ENCODE data around the gene MYOCOS. TPM values are rescaled to one million over a fixed set of nuclear protein-coding genes. Genes with fewer than 3 reads are reported as not detected.
A peak's percentile ranks its signal among the peaks of the same experiment; 100 is the strongest.

The MYOCOS gene
- total RNA-seq, 1 donor from 2014 or later, result not detected

GRCh38 chr1:171643156-171643555 lies 21.1 kb downstream of the MYOCOS start:
- H3K9me3 ChIP-seq, result no peaks in the 10 kb centered on the region
- H3K36me3 ChIP-seq, result no peaks in the 10 kb centered on the region
- no peak for TF ChIP-seq POLR2AphosphoS5 (IDR thresholded peaks at IDR 0.05; ENCODE audit: insufficient read depth in 1 of 2, low read depth in 1 of 2)
- TF ChIP-seq, protein P1, sequence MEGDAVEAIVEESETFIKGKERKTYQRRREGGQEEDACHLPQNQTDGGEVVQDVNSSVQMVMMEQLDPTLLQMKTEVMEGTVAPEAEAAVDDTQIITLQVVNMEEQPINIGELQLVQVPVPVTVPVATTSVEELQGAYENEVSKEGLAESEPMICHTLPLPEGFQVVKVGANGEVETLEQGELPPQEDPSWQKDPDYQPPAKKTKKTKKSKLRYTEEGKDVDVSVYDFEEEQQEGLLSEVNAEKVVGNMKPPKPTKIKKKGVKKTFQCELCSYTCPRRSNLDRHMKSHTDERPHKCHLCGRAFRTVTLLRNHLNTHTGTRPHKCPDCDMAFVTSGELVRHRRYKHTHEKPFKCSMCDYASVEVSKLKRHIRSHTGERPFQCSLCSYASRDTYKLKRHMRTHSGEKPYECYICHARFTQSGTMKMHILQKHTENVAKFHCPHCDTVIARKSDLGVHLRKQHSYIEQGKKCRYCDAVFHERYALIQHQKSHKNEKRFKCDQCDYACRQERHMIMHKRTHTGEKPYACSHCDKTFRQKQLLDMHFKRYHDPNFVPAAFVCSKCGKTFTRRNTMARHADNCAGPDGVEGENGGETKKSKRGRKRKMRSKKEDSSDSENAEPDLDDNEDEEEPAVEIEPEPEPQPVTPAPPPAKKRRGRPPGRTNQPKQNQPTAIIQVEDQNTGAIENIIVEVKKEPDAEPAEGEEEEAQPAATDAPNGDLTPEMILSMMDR (IDR thresholded peaks at IDR 0.05), result no peak
- no peak for TF ChIP-seq POLR2A (IDR thresholded peaks at IDR 0.05)
- DNase-seq (ENCODE audit: extremely low spot score in 2 of 2), result no peak
- H3K27me3 ChIP-seq, result no peaks in the 10 kb centered on the region
- no peak overlapping the region for H3K27ac ChIP-seq
- H3K4me1 ChIP-seq, result peaks cover 20% of the 10 kb centered on the region
- intact Hi-C loops (cut with DNase I), result loop anchor here (10.0 kb wide), 1 partner anchor 72 kb away; no protein-coding TSS in a partner anchor
- H3K4me3 ChIP-seq, result no peak overlapping the region

GRCh38 chr1:171644805-171645483 lies 22.9 kb downstream of the MYOCOS start:
- Histone ChIP-seq H3K36me3 (no peaks in the 10 kb centered on the region), H3K4me1 (peaks cover 20% of the 10 kb centered on the region), H3K9me3 (no peaks in the 10 kb centered on the region), H3K27ac (peak overlapping the region; percentile 81), H3K4me3 (no peak overlapping the region), H3K27me3 (no peaks in the 10 kb centered on the region)
- TF ChIP-seq, protein P1 (IDR thresholded peaks at IDR 0.05), result peak; percentile 46 to 81 (median 59)
- peak in 1 of 2 donors; percentile 14 for TF ChIP-seq POLR2AphosphoS5 (IDR thresholded peaks at IDR 0.05; ENCODE audit: insufficient read depth in 1 of 2, low read depth in 1 of 2)
- no peak for TF ChIP-seq POLR2A (IDR thresholded peaks at IDR 0.05)
- intact Hi-C loops (cut with DNase I), result loop anchor here (10.0 kb wide), 1 partner anchor 70 kb away; no protein-coding TSS in a partner anchor
- DNase-seq (ENCODE audit: extremely low spot score in 2 of 2), result no peak

- H3K27me3 ChIP-seq, result no peaks in the 10 kb centered on the region
- no peak overlapping the region for H3K4me3 ChIP-seq
- no peak for TF ChIP-seq POLR2A (IDR thresholded peaks at IDR 0.05)
- TF ChIP-seq POLR2AphosphoS5 (IDR thresholded peaks at IDR 0.05; ENCODE audit: insufficient read depth in 1 of 2, low read depth in 1 of 2), result peak in 1 of 2 donors; percentile 74
- TF ChIP-seq, protein P1 (IDR thresholded peaks at IDR 0.05), result no peak
- DNase-seq (ENCODE audit: extremely low spot score in 2 of 2), result peak in 1 of 2 donors; percentile 95
- peaks cover 20% of the 10 kb centered on the region for H3K4me1 ChIP-seq
- no peaks in the 10 kb centered on the region for H3K9me3 ChIP-seq
- no peaks in the 10 kb centered on the region for H3K36me3 ChIP-seq
- intact Hi-C loops (cut with DNase I), result loop anchor here (10.0 kb wide), 1 partner anchor 69 kb away; no protein-coding TSS in a partner anchor
- H3K27ac ChIP-seq, result peak overlapping the region; percentile 81
These were observed 23.7 kb downstream of the MYOCOS start for GRCh38 chr1:171645553-171646248.

GRCh38 chr1:171646249-171646560 lies 24.2 kb downstream of the MYOCOS start:
- H3K9me3 ChIP-seq, result no peaks in the 10 kb centered on the region
- peak overlapping the region; percentile 81 for H3K27ac ChIP-seq
- no peaks in the 10 kb centered on the region for H3K36me3 ChIP-seq
- H3K27me3 ChIP-seq, result no peaks in the 10 kb centered on the region
- H3K4me1 ChIP-seq, result peaks cover 20% of the 10 kb centered on the region
- no peak overlapping the region for H3K4me3 ChIP-seq
- DNase-seq (ENCODE audit: extremely low spot score in 2 of 2), result no peak
- TF ChIP-seq POLR2AphosphoS5 (IDR thresholded peaks at IDR 0.05; ENCODE audit: insufficient read depth in 1 of 2, low read depth in 1 of 2) (no peak), POLR2A (IDR thresholded peaks at IDR 0.05) (no peak)
- TF ChIP-seq, protein P1 (IDR thresholded peaks at IDR 0.05), result no peak
- intact Hi-C loops (cut with DNase I), result loop anchor here (10.0 kb wide), 1 partner anchor 69 kb away; no protein-coding TSS in a partner anchor

Measured in vagina (tissue), 2 donors.